ENCODE results near the gene KIAA1328. TPM values are rescaled to one million over a fixed set of nuclear protein-coding genes. Genes with fewer than 3 reads are reported as not detected.

The KIAA1328 gene
- total and polyA plus RNA-seq, 9 of the 15 experiments (the other 6 are each of a cell fraction or from before 2014, with no cell fraction given): 4.0 to 8.6 (median 7.4) TPM

- Histone ChIP-seq H3K36me3 (ENCODE audit: control insufficient read depth, insufficient read depth, low read length) (no peaks in the 10 kb centered on the region), H3K9ac (ENCODE audit: insufficient read depth in 1 of 2, low read depth in 2 of 2, low read length in 2 of 2) (no peak overlapping the region), H3K4me2 (ENCODE audit: insufficient read depth, low read length) (no peak overlapping the region), H4K20me1 (replicated peaks; ENCODE audit: control insufficient read depth, insufficient read depth, low read length) (no peaks in the 10 kb centered on the region), H3K9me3 (replicated peaks; ENCODE audit: control insufficient read depth, insufficient read depth, low read depth, low read length) (no peaks in the 10 kb centered on the region), H3K79me2 (ENCODE audit: control insufficient read depth, insufficient read depth, low read length) (no peaks in the 10 kb centered on the region), H3K4me3 (no peak overlapping the region), H3K27me3 (ENCODE audit: control insufficient read depth in 2 of 2, insufficient read depth in 2 of 2, low read length in 2 of 2) (no peaks in the 10 kb centered on the region), H2AFZ (ENCODE audit: low read depth, low read length) (no peak overlapping the region), H3K4me1 (replicated peaks in 1 of 2; ENCODE audit: control insufficient read depth in 2 of 2, insufficient read depth in 2 of 2, low read length in 2 of 2) (no peaks in the 10 kb centered on the region), H3K9me1 (ENCODE audit: control insufficient read depth, insufficient read depth, low read length) (no peaks in the 10 kb centered on the region), H3K27ac (ENCODE audit: extremely low read depth, low read depth, low read length) (no peak overlapping the region)
- DNase-seq (ENCODE audit: extremely low read depth in 1 of 4, low spot score in 3 of 4): no peak
- intact Hi-C loops (cut with micrococcal nuclease): no loop called here
- BruUV-seq (replicated peaks): no TSS peak
- no peak for TF ChIP-seq TEAD2 (tag; IDR thresholded peaks at IDR 0.05)
- TF ChIP-seq ASH1L (IDR thresholded peaks at IDR 0.05; ENCODE audit: borderline replicate concordance, low read depth, partially characterized antibody): no peak
- TF ChIP-seq CTCF (IDR thresholded peaks at IDR 0.05 in 2 of 3, conservative IDR thresholded peaks at IDR 0.05 in 1 of 3; ENCODE audit: insufficient read depth in 2 of 3, low read depth in 1 of 3, low read length in 3 of 3): no peak
- no peak for TF ChIP-seq ARID3A (IDR thresholded peaks at IDR 0.05; ENCODE audit: borderline replicate concordance, low read depth, low read length)
- TF ChIP-seq PTRF (tag; IDR thresholded peaks at IDR 0.05): no peak
- no peak for TF ChIP-seq DMBX1 (CRISPR knock-in tag; IDR thresholded peaks at IDR 0.05; ENCODE audit: borderline replicate concordance)
- no peak for TF ChIP-seq CEBPG (CRISPR knock-in tag; IDR thresholded peaks at IDR 0.05)
- TF ChIP-seq CEBPG (tag; conservative IDR thresholded peaks at IDR 0.05 in 1 of 2, IDR thresholded peaks at IDR 0.05 in 1 of 2): no peak
- no peak for TF ChIP-seq ZNF644 (tag; IDR thresholded peaks at IDR 0.05; ENCODE audit: low read depth)
- TF ChIP-seq, protein P1, sequence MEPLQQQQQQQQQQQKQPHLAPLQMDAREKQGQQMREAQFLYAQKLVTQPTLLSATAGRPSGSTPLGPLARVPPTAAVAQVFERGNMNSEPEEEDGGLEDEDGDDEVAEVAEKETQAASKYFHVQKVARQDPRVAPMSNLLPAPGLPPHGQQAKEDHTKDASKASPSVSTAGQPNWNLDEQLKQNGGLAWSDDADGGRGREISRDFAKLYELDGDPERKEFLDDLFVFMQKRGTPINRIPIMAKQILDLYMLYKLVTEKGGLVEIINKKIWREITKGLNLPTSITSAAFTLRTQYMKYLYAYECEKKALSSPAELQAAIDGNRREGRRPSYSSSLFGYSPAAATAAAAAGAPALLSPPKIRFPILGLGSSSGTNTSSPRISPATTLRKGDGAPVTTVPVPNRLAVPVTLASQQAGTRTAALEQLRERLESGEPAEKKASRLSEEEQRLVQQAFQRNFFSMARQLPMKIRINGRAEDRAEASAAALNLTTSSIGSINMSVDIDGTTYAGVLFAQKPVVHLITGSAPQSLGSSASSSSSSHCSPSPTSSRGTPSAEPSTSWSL (CRISPR knock-in tag; IDR thresholded peaks at IDR 0.05; ENCODE audit: borderline replicate concordance): no peak
- TF ChIP-seq, protein P2, sequence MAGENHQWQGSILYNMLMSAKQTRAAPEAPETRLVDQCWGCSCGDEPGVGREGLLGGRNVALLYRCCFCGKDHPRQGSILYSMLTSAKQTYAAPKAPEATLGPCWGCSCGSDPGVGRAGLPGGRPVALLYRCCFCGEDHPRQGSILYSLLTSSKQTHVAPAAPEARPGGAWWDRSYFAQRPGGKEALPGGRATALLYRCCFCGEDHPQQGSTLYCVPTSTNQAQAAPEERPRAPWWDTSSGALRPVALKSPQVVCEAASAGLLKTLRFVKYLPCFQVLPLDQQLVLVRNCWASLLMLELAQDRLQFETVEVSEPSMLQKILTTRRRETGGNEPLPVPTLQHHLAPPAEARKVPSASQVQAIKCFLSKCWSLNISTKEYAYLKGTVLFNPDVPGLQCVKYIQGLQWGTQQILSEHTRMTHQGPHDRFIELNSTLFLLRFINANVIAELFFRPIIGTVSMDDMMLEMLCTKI (IDR thresholded peaks at IDR 0.05; ENCODE audit: partially characterized antibody): no peak
- no peak for TF ChIP-seq NEUROD1 (IDR thresholded peaks at IDR 0.05; ENCODE audit: borderline replicate concordance, low read depth, low read length, partially characterized antibody)
- 8% methylated on average over 1 of the region's 1 CpG for WGBS (ENCODE audit: insufficient coverage, low coverage, missing lambda C conversion rate)
- peak; percentile 23 for FAIRE-seq
- ChIA-PET POLR2A (interaction anchor here (1.0 kb wide), 1 partner anchor 11 kb away, joined by 3 read pairs; no protein-coding TSS in a partner anchor), CTCF (ENCODE audit: low intra/inter-chr PET ratio) (no interaction called here)
- in situ Hi-C loops (cut with MboI): no loop called here
- peak; percentile 71 for ATAC-seq
Observed at GRCh38 chr18:36856815-36857214, 27.9 kb downstream of the KIAA1328 start.

All from K562 (cell line).